GM12801 (cell line): ENCODE data around the gene BACE2.

ENCODE experiments used
- TF ChIP-seq, protein P1 (sequence below): IDR thresholded peaks from one replicate; pipeline ENCODE4 v1.5.1; 2011; ENCODE audit warnings: control low read depth; ENCODE audit not compliant: insufficient read length; ENCODE audit errors: extremely low read depth

The BACE2 gene

GRCh38 chr21:41280115-41280919 lies 112.4 kb downstream of the BACE2 start:
- TF ChIP-seq, protein P1, sequence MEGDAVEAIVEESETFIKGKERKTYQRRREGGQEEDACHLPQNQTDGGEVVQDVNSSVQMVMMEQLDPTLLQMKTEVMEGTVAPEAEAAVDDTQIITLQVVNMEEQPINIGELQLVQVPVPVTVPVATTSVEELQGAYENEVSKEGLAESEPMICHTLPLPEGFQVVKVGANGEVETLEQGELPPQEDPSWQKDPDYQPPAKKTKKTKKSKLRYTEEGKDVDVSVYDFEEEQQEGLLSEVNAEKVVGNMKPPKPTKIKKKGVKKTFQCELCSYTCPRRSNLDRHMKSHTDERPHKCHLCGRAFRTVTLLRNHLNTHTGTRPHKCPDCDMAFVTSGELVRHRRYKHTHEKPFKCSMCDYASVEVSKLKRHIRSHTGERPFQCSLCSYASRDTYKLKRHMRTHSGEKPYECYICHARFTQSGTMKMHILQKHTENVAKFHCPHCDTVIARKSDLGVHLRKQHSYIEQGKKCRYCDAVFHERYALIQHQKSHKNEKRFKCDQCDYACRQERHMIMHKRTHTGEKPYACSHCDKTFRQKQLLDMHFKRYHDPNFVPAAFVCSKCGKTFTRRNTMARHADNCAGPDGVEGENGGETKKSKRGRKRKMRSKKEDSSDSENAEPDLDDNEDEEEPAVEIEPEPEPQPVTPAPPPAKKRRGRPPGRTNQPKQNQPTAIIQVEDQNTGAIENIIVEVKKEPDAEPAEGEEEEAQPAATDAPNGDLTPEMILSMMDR = no peak

DNA sequence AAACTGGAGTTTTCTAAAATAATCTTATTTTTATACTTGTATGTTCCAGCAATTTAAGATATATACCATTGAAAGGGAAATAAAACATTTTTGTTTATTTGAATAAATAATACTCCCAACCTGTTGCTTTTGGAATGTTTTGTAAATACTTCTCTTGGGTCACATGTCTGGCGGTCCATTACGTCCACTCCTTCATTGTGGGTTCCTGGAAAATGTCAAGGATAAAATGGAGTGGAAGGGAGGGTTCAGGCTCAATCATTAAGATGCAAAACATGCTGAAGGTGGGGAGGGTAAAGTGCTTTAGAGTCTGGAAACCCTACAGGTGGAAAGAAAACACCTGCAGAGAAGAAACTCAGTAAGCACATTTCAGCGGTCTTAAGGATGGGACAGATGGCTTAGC lies 114.5 kb downstream of the BACE2 start:
- TF ChIP-seq, protein P1 = no peak

- TF ChIP-seq, protein P1 = no peak
Measured at GRCh38 chr21:41283211-41283818, 115.4 kb downstream of the BACE2 start.

- TF ChIP-seq, protein P1 = no peak
Measured at GRCh38 chr21:41289431-41289830, 121.5 kb downstream of the BACE2 start.

DNA sequence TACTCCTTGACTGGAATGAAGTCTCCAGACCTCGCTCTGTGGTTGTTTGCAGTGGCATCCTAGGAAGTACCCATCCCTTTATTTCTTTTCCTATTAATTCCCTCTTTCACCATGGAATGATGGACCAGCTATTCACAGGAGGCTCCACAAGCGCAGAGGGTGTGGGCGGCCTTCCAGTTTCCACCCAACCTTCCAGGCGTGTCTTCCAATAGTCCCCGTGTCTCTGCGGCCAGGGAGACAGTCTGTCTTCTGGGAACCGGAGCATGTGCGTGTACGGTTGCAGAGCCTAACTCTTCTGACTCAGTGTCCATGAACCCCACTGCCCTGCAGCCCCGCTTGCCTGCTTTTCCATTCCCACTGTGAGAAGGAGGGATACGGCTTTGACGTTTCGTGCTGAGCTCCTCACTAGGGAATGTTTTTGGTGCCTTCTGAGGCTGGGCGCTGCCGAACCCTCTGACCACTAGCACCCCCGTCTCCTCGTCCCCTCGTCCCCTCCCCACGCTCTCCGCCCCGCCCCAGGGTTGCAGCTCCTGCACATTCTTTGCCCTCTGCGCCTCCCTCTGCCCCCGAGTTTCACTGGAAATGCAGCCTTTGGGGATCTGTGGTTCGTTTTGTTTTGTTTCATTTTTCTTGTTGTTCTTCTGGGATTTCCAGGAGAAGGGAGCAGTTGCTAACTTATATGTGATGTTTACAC lies 122.3 kb downstream of the BACE2 start:
- TF ChIP-seq, protein P1 = no peak

DNA sequence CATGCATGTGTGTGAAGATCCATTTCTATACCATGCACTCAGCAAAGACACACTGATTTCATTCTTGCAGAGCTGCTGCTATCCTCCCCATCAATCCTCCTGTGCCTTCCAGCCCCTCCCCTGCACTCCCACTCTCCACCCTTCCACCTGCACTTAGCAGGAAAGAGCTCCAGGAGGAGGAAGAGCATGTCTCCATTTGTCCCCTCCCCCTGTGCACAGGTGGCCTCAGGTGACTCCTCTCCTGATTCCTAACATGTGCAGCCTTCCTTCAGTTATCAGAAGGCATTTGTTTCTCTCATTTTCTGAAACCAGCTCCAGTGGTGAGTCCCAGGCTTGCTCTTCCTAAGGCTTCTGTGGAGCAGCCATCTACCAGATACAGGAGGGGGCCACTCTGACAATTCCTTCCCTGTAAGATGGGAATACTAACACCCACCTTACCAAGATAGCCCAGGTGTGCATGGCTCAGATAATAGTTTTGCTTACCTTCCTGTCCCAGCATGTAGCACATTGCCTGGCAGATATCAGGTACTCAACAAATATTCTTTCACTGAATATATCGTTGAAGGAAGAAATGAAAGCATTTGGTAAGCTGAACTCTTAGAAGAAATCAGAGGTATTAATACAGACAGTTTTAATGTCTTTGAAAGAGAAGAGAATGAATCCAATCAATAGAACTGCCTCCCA lies 126.7 kb downstream of the BACE2 start:
- TF ChIP-seq, protein P1 = no peak

DNA sequence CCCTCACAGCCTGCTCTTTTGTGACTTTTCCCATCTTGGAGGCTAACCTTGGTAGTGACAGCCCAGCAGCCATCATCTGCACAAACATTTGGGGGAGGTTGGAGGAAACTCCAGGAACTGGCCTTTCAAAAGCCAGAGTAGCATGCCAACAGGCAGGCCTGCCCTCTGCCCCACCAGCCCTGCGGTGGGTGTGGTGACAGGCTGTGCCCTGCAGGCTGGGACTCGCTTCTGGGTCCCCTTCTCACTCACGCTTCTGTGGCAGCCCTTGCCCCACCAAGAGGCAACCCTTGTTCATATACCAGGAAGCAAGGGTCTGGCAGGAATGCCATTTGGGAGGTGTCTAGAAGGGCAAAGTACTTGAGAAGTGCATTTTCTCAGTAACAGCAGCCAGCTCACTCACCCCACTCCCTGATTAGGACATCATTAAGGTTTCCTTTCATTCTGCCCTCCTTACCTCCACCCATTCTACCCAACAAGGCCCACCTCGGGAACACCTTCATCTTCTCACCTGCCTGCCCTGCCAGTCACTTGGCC lies 127.8 kb downstream of the BACE2 start:
- TF ChIP-seq, protein P1 = no peak
